H1 (cell line): ENCODE measurements around the gene FREM1. TPM values are rescaled to one million over a fixed set of nuclear protein-coding genes. Genes with fewer than 3 reads are reported as not detected.

Experiments used
- CTCF ChIA-PET: fragments of 300-600 bp; sonication (Branson Sonifier 250); formaldehyde crosslinking; loops from one replicate; lab custom pipeline; 2021; ENCODE audit not compliant: partially characterized antibody; lab: Charles Lee
- POLR2A ChIA-PET: fragments of 300-600 bp; sonication (Branson Sonifier 250); formaldehyde crosslinking; loops from one replicate; lab custom pipeline; 2021; ENCODE audit warnings: inconsistent platforms; ENCODE audit not compliant: partially characterized antibody; lab: Charles Lee
- DNase-seq, 2 experiments: peaks; one replicate each; pipeline versions ENCODE4 v3.0.0 to v3.0.0-alpha.2; 2010 to 2022; ENCODE audit warnings: low spot score in 2 of 2, low read depth in 1 of 2, mixed read lengths in 1 of 2
- FAIRE-seq: peaks from 2 replicates; lab custom pipeline; 2011; peaks lifted over from hg19 to GRCh38; lab: Jason Lieb, UNC
- H2AFZ ChIP-seq: 2 replicates; pipeline ENCODE4 v1.8.1; 2012; ENCODE audit warnings: low read length, inconsistent platforms
- H2AK5ac ChIP-seq: 2 replicates; pipeline ENCODE4 v1.6.1; 2013; ENCODE audit warnings: low read depth, low read length
- H2BK120ac ChIP-seq: replicated peaks from 2 replicates; pipeline ENCODE3; 2013; ENCODE audit warnings: low read depth, low read length, inconsistent platforms
- H2BK12ac ChIP-seq: 2 replicates; pipeline ENCODE4 v1.6.1; 2013; ENCODE audit warnings: low read depth, low read length
- H2BK15ac ChIP-seq: 2 replicates; pipeline ENCODE4 v1.6.1; 2013; ENCODE audit warnings: low read length
- H2BK20ac ChIP-seq: 2 replicates; pipeline ENCODE4 v1.6.1; 2013; ENCODE audit warnings: low read length
- H2BK5ac ChIP-seq: 2 replicates; pipeline ENCODE4 v1.6.1; 2013; ENCODE audit warnings: low read depth, low read length
- H3K14ac ChIP-seq: 2 replicates; pipeline ENCODE4 v1.6.1; 2013; ENCODE audit warnings: inconsistent platforms; ENCODE audit not compliant: insufficient read length
- H3K18ac ChIP-seq: 2 replicates; pipeline ENCODE4 v1.6.1; 2013; ENCODE audit warnings: low read length; ENCODE audit errors: extremely low read depth
- H3K23ac ChIP-seq: 2 replicates; pipeline ENCODE4 v1.6.1; 2013; ENCODE audit warnings: inconsistent platforms; ENCODE audit not compliant: insufficient read length
- H3K23me2 ChIP-seq: 2 replicates; pipeline ENCODE4 v1.6.1; 2013; ENCODE audit warnings: low read depth, low read length
- H3K27ac ChIP-seq: 2 replicates; pipeline ENCODE4 v1.6.1; 2011; ENCODE audit warnings: low read depth, low read length, inconsistent platforms
- H3K27me3 ChIP-seq, 4 experiments: replicated peaks in 1 of 4; 1 replicate in 1 of 4; 2 replicates in 3 of 4; pipeline versions ENCODE4 v1.6.1 to v1.8.1; 2011 to 2013; ENCODE audit warnings: low read length in 3 of 4, mild to moderate bottlenecking in 3 of 4, inconsistent platforms in 2 of 4, mixed read lengths in 2 of 4, moderate library complexity in 1 of 4; ENCODE audit not compliant: control insufficient read depth in 3 of 4, insufficient read depth in 3 of 4; ENCODE audit errors: extremely low read depth in 1 of 4
- H3K36me3 ChIP-seq, 4 experiments: 2 replicates each; pipeline versions ENCODE4 v1.6.1 to v1.8.1; 2011 to 2013; ENCODE audit warnings: mild to moderate bottlenecking in 4 of 4, low read length in 3 of 4, moderate library complexity in 2 of 4, control low read depth in 1 of 4, inconsistent platforms in 1 of 4; ENCODE audit not compliant: insufficient read depth in 4 of 4, control insufficient read depth in 2 of 4
- H3K4ac ChIP-seq: replicated peaks from 2 replicates; pipeline ENCODE3; 2013; ENCODE audit warnings: low read length, low read depth, mixed read lengths, inconsistent platforms; ENCODE audit not compliant: insufficient read length
- H3K4me1 ChIP-seq, 4 experiments: replicated peaks in 1 of 4; 1 replicate in 1 of 4; 2 replicates in 3 of 4; pipeline versions ENCODE4 v1.6.1 to v1.8.1; 2011 to 2013; ENCODE audit warnings: low read length in 3 of 4, inconsistent platforms in 2 of 4, mixed read lengths in 1 of 4; ENCODE audit not compliant: insufficient read depth in 4 of 4, control insufficient read depth in 3 of 4
- H3K4me2 ChIP-seq, 2 experiments: 2 replicates each; pipeline versions ENCODE4 v1.6.1 to v1.8.1; 2011 to 2013; ENCODE audit warnings: low read depth in 2 of 2, low read length in 2 of 2, control low read depth in 1 of 2, inconsistent platforms in 1 of 2, mild to moderate bottlenecking in 1 of 2; ENCODE audit not compliant: insufficient read depth in 1 of 2
- H3K4me3 ChIP-seq, 4 experiments: fragments of 200-600, 300-600 bp in 1 of 4; sonication (generic), shearing (Covaris generic), sonication (Bioruptor Twin) in 1 of 4; 2 replicates each; pipeline versions ENCODE4 v1.5.1 to v1.8.1; 2011 to 2016; ENCODE audit warnings: low read length in 4 of 4, low read depth in 3 of 4, control low read depth in 2 of 4, inconsistent platforms in 2 of 4, mild to moderate bottlenecking in 2 of 4, mixed read lengths in 1 of 4, moderate library complexity in 1 of 4; ENCODE audit not compliant: insufficient read depth in 2 of 4; ENCODE audit errors: extremely low read depth in 1 of 4
- H3K56ac ChIP-seq: replicated peaks from 2 replicates; pipeline ENCODE3; 2013; ENCODE audit warnings: low read depth, mild to moderate bottlenecking, mixed read lengths, low read length, inconsistent platforms; ENCODE audit not compliant: insufficient read length
- H3K79me1 ChIP-seq: 2 replicates; pipeline ENCODE4 v1.6.1; 2013; ENCODE audit warnings: low read depth, low read length, control low read depth
- H3K79me2 ChIP-seq, 2 experiments: 2 replicates each; pipeline versions ENCODE4 v1.6.1 to v1.8.1; 2012 to 2013; ENCODE audit warnings: low read length in 2 of 2, mild to moderate bottlenecking in 2 of 2, inconsistent platforms in 1 of 2; ENCODE audit not compliant: insufficient read depth in 2 of 2, control insufficient read depth in 1 of 2
- H3K9ac ChIP-seq, 4 experiments: replicated peaks in 1 of 4; 1 replicate in 1 of 4; 2 replicates in 3 of 4; pipeline versions ENCODE4 v1.6.1 to v1.8.1; 2011 to 2013; ENCODE audit warnings: low read depth in 3 of 4, low read length in 3 of 4, control low read depth in 2 of 4, mild to moderate bottlenecking in 2 of 4, moderate library complexity in 2 of 4, inconsistent platforms in 1 of 4; ENCODE audit errors: extremely low read depth in 1 of 4
- H3K9me3 ChIP-seq, 2 experiments: 2 replicates each; pipeline versions ENCODE4 v1.6.1 to v1.8.1; 2012 to 2013; ENCODE audit warnings: mild to moderate bottlenecking in 2 of 2, moderate library complexity in 2 of 2, control low read depth in 1 of 2, inconsistent platforms in 1 of 2, low read depth in 1 of 2, low read length in 1 of 2, mixed read lengths in 1 of 2; ENCODE audit not compliant: insufficient read depth in 2 of 2
- H4K20me1 ChIP-seq, 2 experiments: replicated peaks in 1 of 2; 2 replicates each; pipeline versions ENCODE3 to v1.8.1; 2011 to 2013; ENCODE audit warnings: inconsistent platforms in 2 of 2, low read length in 2 of 2, mild to moderate bottlenecking in 1 of 2; ENCODE audit not compliant: insufficient read depth in 2 of 2, control insufficient read depth in 1 of 2
- H4K5ac ChIP-seq: 2 replicates; pipeline ENCODE4 v1.6.1; 2013; ENCODE audit warnings: low read length, low read depth, mixed read lengths, inconsistent platforms; ENCODE audit not compliant: insufficient read length
- H4K8ac ChIP-seq: 2 replicates; pipeline ENCODE4 v1.8.0; 2013; ENCODE audit warnings: mild to moderate bottlenecking, moderate library complexity, low read length, inconsistent platforms; ENCODE audit not compliant: insufficient read depth; ENCODE audit errors: extremely low read depth
- H4K91ac ChIP-seq: replicated peaks from 2 replicates; pipeline ENCODE3; 2013; ENCODE audit warnings: low read length, mixed read lengths, inconsistent platforms; ENCODE audit not compliant: insufficient read length
- HDAC2 ChIP-seq, 2 experiments: fragments of 300-600 bp in 1 of 2; sonication (generic) in 1 of 2; IDR thresholded peaks; 2 replicates each; pipeline ENCODE4 v1.6.1; 2011 to 2012; ENCODE audit warnings: low read depth in 2 of 2, low read length in 2 of 2, mild to moderate bottlenecking in 2 of 2, moderate library complexity in 2 of 2, borderline replicate concordance in 1 of 2, inconsistent platforms in 1 of 2
- KDM4A ChIP-seq: IDR thresholded peaks from one replicate; pipeline ENCODE4 v1.7.1; 2012; ENCODE audit warnings: low read depth, mild to moderate bottlenecking, moderate library complexity, low read length, inconsistent platforms; ENCODE audit not compliant: severe bottlenecking
- NRF1 ChIP-seq: IDR thresholded peaks from 2 replicates; pipeline ENCODE4 v1.6.1; 2011; ENCODE audit warnings: mild to moderate bottlenecking, low read depth, low read length, improper control_type of control experiment
- SIN3A ChIP-seq, 2 experiments: IDR thresholded peaks in 1 of 2; conservative IDR thresholded peaks in 1 of 2; 2 replicates each; pipeline ENCODE4 v1.6.1; 2011 to 2012; ENCODE audit warnings: low read length in 2 of 2, improper control_type of control experiment in 1 of 2, low read depth in 1 of 2, mild to moderate bottlenecking in 1 of 2
- TCF12 ChIP-seq: IDR thresholded peaks from 2 replicates; pipeline ENCODE4 v1.6.1; 2011; ENCODE audit warnings: low read depth, mild to moderate bottlenecking, low read length
- TEAD4 ChIP-seq: IDR thresholded peaks from 2 replicates; pipeline ENCODE4 v1.6.1; 2012; ENCODE audit warnings: low read depth, low read length, inconsistent platforms, mixed read lengths
- ZNF274 ChIP-seq: IDR thresholded peaks from 2 replicates; pipeline ENCODE4 v1.7.0; 2012; ENCODE audit warnings: low read length, borderline replicate concordance; ENCODE audit errors: extremely low read depth
- WGBS, 2 experiments: shearing (Covaris generic) in 1 of 2; methylation state at CpG; one replicate each; pipeline versions ENCODE4 v1.1.6 to v1.1.7; 2013 to 2015; ENCODE audit warnings: low lambda C conversion rate in 2 of 2, mixed read lengths in 2 of 2, inconsistent platforms in 1 of 2, low coverage in 1 of 2, missing lambda C conversion rate in 1 of 2; ENCODE audit not compliant: insufficient replicate concordance in 2 of 2, insufficient coverage in 1 of 2, insufficient read length in 1 of 2; ENCODE audit errors: extremely low coverage in 1 of 2, missing lambda C conversion rate in 1 of 2; 5-methylcytosine and 5-hydroxymethylcytosine counted together
- polyA plus RNA-seq, 7 experiments: library from polyadenylated mRNA; depleted of rRNA in 3 of 7; stranded (reverse) in 5 of 7; unstranded in 2 of 7; fragments of >200 nt in 5 of 7; fragments of 200-250 nt in 2 of 7; gene quantifications; 1 replicate in 5 of 7; 2 replicates in 1 of 7; 4 replicates in 1 of 7; pipeline versions ENCODE4 v1.2.1 to v1.2.3, GENCODE V29; 2011 to 2013; ENCODE audit warnings: missing spikeins in 2 of 7, mixed read lengths in 2 of 7
- total RNA-seq: library from RNA; stranded (reverse); fragmentation: NEBNext Ultra II Directional; extraction: Animal tissue kit (Norgen Biotek cat#: 25700); gene quantifications from 2 replicates; pipeline ENCODE4 v1.2.1, GENCODE V29; 2021

Gene FREM1
- total and polyA plus RNA-seq, 2 of the 8 experiments (the other 6 are each of a cell fraction or from before 2014, with no cell fraction given) = 2.6 to 3.1 TPM

DNA sequence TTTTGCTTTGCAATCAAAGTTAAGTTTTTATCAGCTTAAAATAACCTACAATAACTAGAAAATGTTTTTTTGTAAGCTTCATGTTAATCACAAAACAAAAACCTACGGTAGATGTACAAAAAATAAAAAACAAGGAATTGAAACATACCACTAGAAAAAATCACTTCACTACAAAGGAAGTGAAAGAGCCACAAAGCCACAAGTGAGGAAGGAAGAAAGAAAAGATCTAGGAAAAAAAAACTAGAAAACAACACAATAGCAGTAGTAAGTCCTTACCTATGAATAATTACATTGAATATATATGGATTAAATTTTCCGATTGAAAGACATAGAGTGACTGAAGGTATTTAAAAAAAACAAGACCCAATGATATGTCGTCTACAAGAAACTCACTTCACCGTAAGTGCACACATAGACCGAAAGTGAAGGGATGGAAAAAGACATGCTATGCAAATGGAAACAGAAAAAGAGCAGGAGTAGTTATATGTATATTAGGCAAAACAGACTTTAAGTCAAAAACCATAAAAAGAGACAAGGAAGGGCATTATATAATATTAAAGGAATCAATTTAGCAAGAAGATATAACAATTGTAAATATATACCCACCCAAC lies 203.6 kb downstream of the FREM1 start:
- no peak overlapping the region for H3K23ac ChIP-seq
- no peak overlapping the region for H2BK15ac ChIP-seq
- CTCF ChIA-PET = interaction anchor here (0.8 kb wide), 1 partner anchor 14 kb away, joined by 3 read pairs; no protein-coding TSS in a partner anchor
- no peak overlapping the region for H2BK120ac ChIP-seq
- no peaks in the 10 kb centered on the region for H3K79me1 ChIP-seq
- H4K8ac ChIP-seq = no peak overlapping the region
- H2AK5ac ChIP-seq = no peak overlapping the region
- H4K91ac ChIP-seq = no peak overlapping the region
- H3K27me3 ChIP-seq = no peaks in the 10 kb centered on the region
- H2BK5ac ChIP-seq = no peak overlapping the region
- no peaks in the 10 kb centered on the region for H4K20me1 ChIP-seq
- peaks cover 0 to 2% (median 0%) of the 10 kb centered on the region in 4 experiments; a peak in 1 of 7 replicates for H3K4me1 ChIP-seq
- H3K79me2 ChIP-seq = no peaks in the 10 kb centered on the region
- DNase-seq = no peak
- H3K9me3 ChIP-seq = no peaks in the 10 kb centered on the region; a peak in 1 of 4 replicates
- no peak overlapping the region for H3K18ac ChIP-seq
- no peak overlapping the region for H3K27ac ChIP-seq
- no peak overlapping the region for H2BK12ac ChIP-seq
- no peak overlapping the region for H3K4me3 ChIP-seq
- no peak overlapping the region for H3K56ac ChIP-seq
- no peaks in the 10 kb centered on the region for H3K36me3 ChIP-seq
- no peak overlapping the region for H4K5ac ChIP-seq
- POLR2A ChIA-PET = no interaction called here
- H3K4ac ChIP-seq = no peak overlapping the region
- TF ChIP-seq HDAC2 (IDR thresholded peaks at IDR 0.05; ENCODE audit: borderline replicate concordance in 1 of 2, low read depth in 2 of 2, low read length in 2 of 2) (no peak), NRF1 (no peak), TEAD4 (no peak), KDM4A (no peak), TCF12 (no peak), SIN3A (conservative IDR thresholded peaks at IDR 0.05 in 1 of 2, IDR thresholded peaks at IDR 0.05 in 1 of 2; ENCODE audit: low read depth in 1 of 2, low read length in 2 of 2) (no peak), ZNF274 (no peak)
- no peak for FAIRE-seq
- 88% methylated on average over 5 of the region's 5 CpGs; no CpG with 5 or more reads in 1 of the 2 experiments for WGBS, 2 experiments
- no peak overlapping the region for H2BK20ac ChIP-seq
- no peak overlapping the region for H3K14ac ChIP-seq
- H3K23me2 ChIP-seq = no peaks in the 10 kb centered on the region
- no peak overlapping the region for H3K4me2 ChIP-seq
- H3K9ac ChIP-seq = no peak overlapping the region
- H2AFZ ChIP-seq = no peak overlapping the region
